Adipocyte (in vitro differentiated cells): ENCODE data around the gene POU2F2.
A peak's percentile ranks its signal among the peaks of the same experiment; 100 is the strongest.

Experiments
- DNase-seq: peaks from one replicate; pipeline ENCODE4 v3.0.0-alpha.2; 2015; ENCODE audit warnings: low read depth
- H3K27me3 ChIP-seq: replicated peaks from 2 replicates; pipeline ENCODE4 v1.7.0; 2013; ENCODE audit warnings: mild to moderate bottlenecking, low read length, moderate library complexity; ENCODE audit not compliant: control insufficient read depth, insufficient read depth
- H3K36me3 ChIP-seq: 2 replicates; pipeline ENCODE4 v1.7.0; 2013; ENCODE audit warnings: low read length, mild to moderate bottlenecking, moderate library complexity; ENCODE audit not compliant: control insufficient read depth, insufficient read depth, severe bottlenecking
- H3K4me1 ChIP-seq: 2 replicates; pipeline ENCODE4 v1.7.0; 2013; ENCODE audit warnings: mild to moderate bottlenecking, low read length, moderate library complexity; ENCODE audit not compliant: control insufficient read depth, insufficient read depth
- H3K4me3 ChIP-seq: 2 replicates; pipeline ENCODE4 v1.7.0; 2013; ENCODE audit warnings: mild to moderate bottlenecking, low read length, moderate library complexity
- H3K9ac ChIP-seq: 2 replicates; pipeline ENCODE4 v1.7.0; 2013; ENCODE audit warnings: mild to moderate bottlenecking, low read length, moderate library complexity
- H3K9me3 ChIP-seq: 2 replicates; pipeline ENCODE4 v1.7.0; 2013; ENCODE audit warnings: mild to moderate bottlenecking, low read length, moderate library complexity; ENCODE audit not compliant: control insufficient read depth

The POU2F2 gene

DNA sequence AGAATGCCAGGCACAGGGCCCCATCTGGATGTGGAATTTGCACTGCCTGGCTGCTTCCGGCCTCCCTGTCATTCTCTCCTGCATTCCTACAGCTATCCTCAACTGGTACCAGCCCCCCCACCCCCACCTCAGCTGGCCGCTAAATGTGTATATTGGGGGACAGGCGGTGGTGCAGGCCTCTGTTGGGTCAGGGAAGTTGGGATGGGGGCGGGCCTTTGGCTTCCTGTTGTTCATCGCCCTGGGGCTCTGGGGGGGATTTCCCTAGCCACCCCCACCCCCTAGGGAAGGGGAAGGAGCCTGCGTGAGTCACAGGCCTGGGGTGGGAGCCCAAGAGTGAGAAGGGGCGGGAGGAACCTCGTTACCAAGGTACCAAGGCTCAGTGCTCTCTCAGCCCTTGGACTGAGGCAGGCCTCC is 10.6 kb downstream of the POU2F2 start:
- no peaks in the 10 kb centered on the region for H3K9me3 ChIP-seq
- DNase-seq: peak; percentile 68
- peaks cover 13% of the 10 kb centered on the region for H3K4me1 ChIP-seq
- no peak overlapping the region for H3K4me3 ChIP-seq
- H3K9ac ChIP-seq: no peak overlapping the region
- no peaks in the 10 kb centered on the region for H3K36me3 ChIP-seq
- H3K27me3 ChIP-seq: no peaks in the 10 kb centered on the region

GRCh38 chr19:42121036-42121621 is 11.1 kb downstream of the POU2F2 start:
- no peak overlapping the region for H3K4me3 ChIP-seq
- H3K27me3 ChIP-seq: no peaks in the 10 kb centered on the region
- no peak for DNase-seq
- no peak overlapping the region for H3K9ac ChIP-seq
- H3K9me3 ChIP-seq: no peaks in the 10 kb centered on the region
- no peaks in the 10 kb centered on the region for H3K36me3 ChIP-seq
- peaks cover 13% of the 10 kb centered on the region for H3K4me1 ChIP-seq

DNA sequence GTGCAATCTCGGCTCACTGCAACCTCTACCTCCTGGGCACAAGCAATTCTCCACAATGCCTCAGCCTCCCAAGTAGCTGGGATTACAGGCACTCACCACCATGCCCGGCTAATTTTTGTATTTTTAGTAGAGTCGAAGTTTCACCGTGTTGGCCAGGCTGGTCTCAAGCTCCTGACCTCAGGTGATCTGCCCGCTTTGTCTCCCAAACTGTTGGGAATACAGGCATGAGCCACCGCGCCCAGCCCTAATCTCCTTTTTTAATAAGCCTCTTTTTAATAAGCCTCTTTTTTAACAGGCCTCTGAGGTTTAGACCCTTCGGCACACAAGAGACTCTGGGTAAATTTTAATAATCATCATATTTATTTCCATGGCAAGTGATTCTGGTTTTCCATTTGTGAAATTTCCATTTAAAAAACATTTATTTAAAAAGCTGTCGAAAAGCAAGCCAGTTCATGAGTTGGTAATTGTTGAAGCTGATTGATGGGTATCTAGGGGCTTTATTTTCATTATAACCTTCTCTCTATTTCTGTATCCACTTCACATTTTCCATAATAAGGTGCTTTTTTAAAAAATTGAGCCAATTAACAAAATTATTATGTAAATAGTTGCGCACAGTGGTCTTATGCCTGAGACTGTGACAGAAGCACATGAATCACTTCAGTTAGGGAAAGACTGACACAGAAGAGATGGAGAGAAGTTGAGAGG is 11.8 kb downstream of the POU2F2 start:
- H3K4me1 ChIP-seq: peaks cover 13% of the 10 kb centered on the region
- no peaks in the 10 kb centered on the region for H3K27me3 ChIP-seq
- H3K4me3 ChIP-seq: no peak overlapping the region
- no peaks in the 10 kb centered on the region for H3K36me3 ChIP-seq
- no peaks in the 10 kb centered on the region for H3K9me3 ChIP-seq
- DNase-seq: no peak
- H3K9ac ChIP-seq: no peak overlapping the region

- Histone ChIP-seq H3K36me3 (no peaks in the 10 kb centered on the region), H3K9me3 (no peaks in the 10 kb centered on the region), H3K27me3 (no peaks in the 10 kb centered on the region), H3K4me1 (peaks cover 37% of the 10 kb centered on the region), H3K4me3 (no peak overlapping the region), H3K9ac (no peak overlapping the region)
- no peak for DNase-seq
Measured at GRCh38 chr19:42117076-42117475, 15.2 kb downstream of the POU2F2 start.

- Histone ChIP-seq H3K36me3 (no peaks in the 10 kb centered on the region), H3K4me3 (no peak overlapping the region), H3K27me3 (no peaks in the 10 kb centered on the region), H3K9me3 (no peaks in the 10 kb centered on the region), H3K9ac (no peak overlapping the region), H3K4me1 (peaks cover 38% of the 10 kb centered on the region)
- no peak for DNase-seq
Measured at GRCh38 chr19:42116308-42117075, 15.8 kb downstream of the POU2F2 start.

GRCh38 chr19:42115705-42116104 is 16.5 kb downstream of the POU2F2 start:
- Histone ChIP-seq H3K9ac (no peak overlapping the region), H3K4me3 (no peak overlapping the region), H3K36me3 (no peaks in the 10 kb centered on the region), H3K4me1 (peaks cover 34% of the 10 kb centered on the region), H3K9me3 (no peaks in the 10 kb centered on the region), H3K27me3 (no peaks in the 10 kb centered on the region)
- DNase-seq: no peak

DNA sequence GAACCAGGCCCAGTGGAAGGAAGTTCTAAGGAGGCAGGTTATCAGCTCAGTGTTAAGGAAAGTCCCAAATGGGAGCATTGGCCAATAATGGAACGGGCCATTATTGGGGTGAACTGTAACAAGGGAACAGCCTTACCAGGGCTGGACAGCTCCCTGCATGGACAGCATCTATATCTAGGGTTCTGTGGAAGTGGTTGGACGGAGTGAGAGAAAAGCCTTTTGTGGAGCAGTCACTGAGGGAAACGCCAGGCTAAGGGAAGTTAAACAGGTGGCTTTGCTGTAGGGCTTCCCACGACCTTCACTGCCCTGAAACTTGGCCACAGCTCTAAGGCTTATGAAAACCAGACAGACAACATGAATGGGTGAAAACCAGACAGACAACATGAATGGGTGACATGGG is 17.0 kb downstream of the POU2F2 start:
- Histone ChIP-seq H3K9ac (no peak overlapping the region), H3K36me3 (no peaks in the 10 kb centered on the region), H3K4me1 (peaks cover 34% of the 10 kb centered on the region), H3K4me3 (no peak overlapping the region), H3K27me3 (no peaks in the 10 kb centered on the region), H3K9me3 (no peaks in the 10 kb centered on the region)
- DNase-seq: no peak

DNA sequence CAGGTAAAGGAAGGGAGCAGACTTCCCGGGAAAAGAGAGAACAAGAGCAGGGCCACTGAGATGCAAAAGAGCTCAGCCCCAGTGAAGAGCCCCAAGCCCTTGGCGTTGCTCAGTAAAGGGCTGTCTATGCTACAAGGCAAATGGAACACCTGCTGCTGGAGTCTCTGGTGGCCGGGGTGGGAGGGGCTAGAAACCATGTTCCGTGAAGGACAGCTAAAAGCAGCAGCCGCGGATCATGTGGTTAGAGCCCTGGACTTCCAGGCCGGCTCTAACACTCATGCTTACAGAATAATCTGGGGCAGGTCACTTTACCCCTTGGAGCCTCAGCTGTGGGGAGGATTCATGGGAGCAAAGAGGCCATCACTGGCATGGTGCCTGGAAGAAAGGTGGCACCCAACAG is 17.8 kb downstream of the POU2F2 start:
- DNase-seq: no peak
- Histone ChIP-seq H3K4me1 (peaks cover 34% of the 10 kb centered on the region), H3K27me3 (no peaks in the 10 kb centered on the region), H3K9ac (peak overlapping the region; percentile 44), H3K36me3 (no peaks in the 10 kb centered on the region), H3K9me3 (no peaks in the 10 kb centered on the region), H3K4me3 (peak overlapping the region; percentile 3)

DNA sequence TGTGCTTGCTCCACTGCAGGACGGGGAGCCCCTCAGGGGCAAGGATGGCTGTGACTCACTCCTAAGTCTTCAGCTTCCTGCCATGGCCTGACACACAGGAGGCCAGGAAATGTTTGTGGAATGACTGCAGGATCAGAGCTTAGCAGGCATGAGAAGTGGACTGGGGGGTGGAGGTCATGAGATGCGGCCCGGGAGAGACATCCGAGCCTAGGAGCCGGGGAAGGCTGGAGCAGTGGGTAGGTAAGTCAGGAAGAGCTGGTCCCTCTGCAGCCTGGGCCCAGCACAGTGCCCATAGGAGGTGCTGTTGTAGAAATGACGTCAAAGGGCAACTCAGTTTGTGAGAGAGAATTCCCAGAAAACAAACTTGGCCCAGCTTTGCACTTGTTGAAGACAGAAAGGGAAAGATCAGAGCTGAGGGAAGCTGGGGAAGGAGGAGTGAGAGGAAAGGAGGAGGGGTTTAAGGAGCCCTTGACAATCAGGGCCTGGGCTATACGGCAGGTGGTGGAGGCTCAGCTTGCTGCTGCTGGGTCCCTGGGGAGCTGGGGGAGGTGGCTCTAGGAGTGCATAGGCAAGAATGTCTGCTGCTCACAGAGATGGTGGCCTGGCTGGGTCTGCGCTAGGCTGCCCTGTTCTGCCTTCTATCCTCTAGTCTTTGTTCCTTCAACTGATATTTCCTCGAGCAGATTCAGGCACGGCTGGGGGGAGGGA is 18.5 kb downstream of the POU2F2 start:
- peaks cover 36% of the 10 kb centered on the region for H3K4me1 ChIP-seq
- H3K36me3 ChIP-seq: no peaks in the 10 kb centered on the region
- no peaks in the 10 kb centered on the region for H3K27me3 ChIP-seq
- peak overlapping the region; percentile 3 for H3K4me3 ChIP-seq
- peak; percentile 91 for DNase-seq
- H3K9ac ChIP-seq: peak overlapping the region; percentile 70
- H3K9me3 ChIP-seq: no peaks in the 10 kb centered on the region

GRCh38 chr19:42111811-42112210 is 20.4 kb downstream of the POU2F2 start:
- Histone ChIP-seq H3K36me3 (no peaks in the 10 kb centered on the region), H3K9me3 (no peaks in the 10 kb centered on the region), H3K4me1 (peaks cover 39% of the 10 kb centered on the region), H3K4me3 (no peak overlapping the region), H3K27me3 (no peaks in the 10 kb centered on the region), H3K9ac (no peak overlapping the region)
- no peak for DNase-seq

- no peaks in the 10 kb centered on the region for H3K9me3 ChIP-seq
- no peak overlapping the region for H3K4me3 ChIP-seq
- H3K4me1 ChIP-seq: peaks cover 39% of the 10 kb centered on the region
- H3K27me3 ChIP-seq: no peaks in the 10 kb centered on the region
- no peak for DNase-seq
- H3K9ac ChIP-seq: no peak overlapping the region
- no peaks in the 10 kb centered on the region for H3K36me3 ChIP-seq
Measured at GRCh38 chr19:42111384-42111783, 20.9 kb downstream of the POU2F2 start.
